OCI-LY1 (cell line): Measurements from ENCODE around the gene WSCD2.

Experiments
- H2AFZ ChIP-seq: fragments of 200-600 bp; sonication (generic), shearing (Covaris generic); 2 replicates; pipeline ENCODE4 v1.6.0; 2014; ENCODE audit warnings: antibody characterized with exemption, mild to moderate bottlenecking, low read length
- H3F3A ChIP-seq: fragments of 200-600 bp; sonication (generic), shearing (Covaris generic); 2 replicates; pipeline ENCODE4 v1.6.0; 2014; ENCODE audit warnings: mild to moderate bottlenecking, antibody characterized with exemption, low read length, moderate library complexity; ENCODE audit not compliant: insufficient read depth
- H3K27ac ChIP-seq: fragments of 200-600 bp; sonication (generic); 2 replicates; pipeline ENCODE4 v1.5.1; 2014; ENCODE audit warnings: low read length, mixed run types, mild to moderate bottlenecking, low read depth; ENCODE audit not compliant: poor library complexity, severe bottlenecking
- H3K27me3 ChIP-seq: fragments of 200-600 bp; sonication (generic); 2 replicates; pipeline ENCODE4 v1.6.0; 2014; ENCODE audit warnings: antibody characterized with exemption, mild to moderate bottlenecking, low read length, moderate library complexity; ENCODE audit not compliant: insufficient read depth
- H3K36me3 ChIP-seq: fragments of 200-600 bp; sonication (generic); 2 replicates; pipeline ENCODE4 v1.6.1; 2014; ENCODE audit warnings: mild to moderate bottlenecking, antibody characterized with exemption, low read length, moderate library complexity, mixed read lengths; ENCODE audit not compliant: insufficient read depth
- H3K4me1 ChIP-seq: fragments of 200-600 bp; sonication (generic); 2 replicates; pipeline ENCODE4 v1.5.1; 2014; ENCODE audit warnings: mild to moderate bottlenecking, low read length, moderate library complexity; ENCODE audit not compliant: insufficient read depth, severe bottlenecking
- H3K4me2 ChIP-seq: fragments of 200-600 bp; sonication (generic), shearing (Covaris generic); 2 replicates; pipeline ENCODE4 v1.6.1; 2014; ENCODE audit warnings: low read length
- H3K4me3 ChIP-seq: fragments of 200-600 bp; sonication (generic); 2 replicates; pipeline ENCODE4 v1.5.1; 2014; ENCODE audit warnings: low read length, low read depth, mild to moderate bottlenecking, mixed read lengths; ENCODE audit not compliant: poor library complexity, severe bottlenecking
- H3K79me2 ChIP-seq: fragments of 200-600 bp; shearing (Covaris generic); 2 replicates; pipeline ENCODE4 v1.6.1; 2016; ENCODE audit warnings: mixed run types, low read length, mixed read lengths; ENCODE audit not compliant: insufficient read depth
- H3K9ac ChIP-seq: fragments of 200-600 bp; sonication (generic), shearing (Covaris generic); 2 replicates; pipeline ENCODE4 v1.6.1; 2014; ENCODE audit warnings: mild to moderate bottlenecking, low read length, mixed read lengths
- H3K9me2 ChIP-seq: fragments of 200-600 bp; sonication (generic), shearing (Covaris generic); 2 replicates; pipeline ENCODE4 v1.6.1; 2014; ENCODE audit warnings: low read depth, mild to moderate bottlenecking, low read length, mixed read lengths
- H3K9me3 ChIP-seq: fragments of 200-600 bp; shearing (Covaris generic); 2 replicates; pipeline ENCODE4 v1.6.1; 2014; ENCODE audit warnings: low read length, mixed read lengths
- H4K20me1 ChIP-seq: fragments of 200-600 bp; sonication (generic), shearing (Covaris generic); 2 replicates; pipeline ENCODE4 v1.6.0; 2016; ENCODE audit warnings: mild to moderate bottlenecking, low read length; ENCODE audit not compliant: insufficient read depth
- CTCF ChIP-seq: fragments of 200-600 bp; sonication (generic), shearing (Covaris generic); IDR thresholded peaks from 2 replicates; pipeline ENCODE4 v1.5.1; 2017; ENCODE audit warnings: mild to moderate bottlenecking, antibody characterized with exemption, low read length, moderate library complexity, mixed read lengths
- EZH2 ChIP-seq: fragments of 200-600 bp; sonication (generic), shearing (Covaris generic); IDR thresholded peaks from 2 replicates; pipeline ENCODE4 v1.8.0; 2017; ENCODE audit warnings: borderline replicate concordance, mixed run types, mild to moderate bottlenecking, antibody characterized with exemption, low read length, moderate library complexity, mixed read lengths

The WSCD2 gene

GRCh38 chr12:108123402-108123801 lies 5.7 kb upstream of the WSCD2 start:
- no peak overlapping the region for H2AFZ ChIP-seq
- H3K79me2 ChIP-seq = no peaks in the 10 kb centered on the region
- H3K4me3 ChIP-seq = no peak overlapping the region
- no peak overlapping the region for H3K9ac ChIP-seq
- H3K36me3 ChIP-seq = no peaks in the 10 kb centered on the region
- no peaks in the 10 kb centered on the region for H3F3A ChIP-seq
- H3K9me3 ChIP-seq = no peaks in the 10 kb centered on the region
- H3K27ac ChIP-seq = no peak overlapping the region
- no peak for TF ChIP-seq EZH2
- no peak for TF ChIP-seq CTCF
- H4K20me1 ChIP-seq = no peaks in the 10 kb centered on the region
- no peak overlapping the region for H3K4me2 ChIP-seq
- no peaks in the 10 kb centered on the region for H3K27me3 ChIP-seq
- no peaks in the 10 kb centered on the region for H3K4me1 ChIP-seq
- no peaks in the 10 kb centered on the region for H3K9me2 ChIP-seq

DNA sequence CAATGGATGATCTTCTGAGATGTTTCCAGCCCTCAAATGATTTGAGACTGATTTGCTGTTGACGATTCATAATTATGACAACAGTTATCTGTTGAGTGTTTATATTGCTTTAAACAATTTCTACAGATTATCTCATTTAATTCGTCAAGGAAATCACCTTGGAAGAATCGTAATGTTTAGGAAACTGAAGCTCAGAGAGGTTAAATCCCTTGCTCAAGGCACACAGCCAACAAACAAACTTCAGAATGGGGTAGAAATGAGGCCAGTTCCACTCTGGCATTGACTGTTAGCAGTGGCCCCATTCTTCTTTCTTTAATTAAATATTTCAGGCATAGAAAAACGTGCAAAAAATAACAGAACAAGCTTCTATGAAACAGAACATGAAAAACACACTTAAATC lies 4.0 kb upstream of the WSCD2 start:
- Histone ChIP-seq H3K9ac (no peak overlapping the region), H3K27me3 (no peaks in the 10 kb centered on the region), H3K36me3 (no peaks in the 10 kb centered on the region), H3K4me3 (no peak overlapping the region), H3K4me2 (no peak overlapping the region), H3F3A (no peaks in the 10 kb centered on the region), H3K79me2 (no peaks in the 10 kb centered on the region), H3K27ac (no peak overlapping the region), H4K20me1 (no peaks in the 10 kb centered on the region), H2AFZ (no peak overlapping the region), H3K9me3 (no peaks in the 10 kb centered on the region), H3K4me1 (no peaks in the 10 kb centered on the region), H3K9me2 (no peaks in the 10 kb centered on the region)
- TF ChIP-seq EZH2 = no peak
- no peak for TF ChIP-seq CTCF

- no peak for TF ChIP-seq CTCF
- TF ChIP-seq EZH2 = no peak
- H3K9me2 ChIP-seq = no peaks in the 10 kb centered on the region
- H3F3A ChIP-seq = no peaks in the 10 kb centered on the region
- H3K27me3 ChIP-seq = no peaks in the 10 kb centered on the region
- no peak overlapping the region for H3K4me3 ChIP-seq
- H4K20me1 ChIP-seq = no peaks in the 10 kb centered on the region
- H3K4me2 ChIP-seq = no peak overlapping the region
- H2AFZ ChIP-seq = no peak overlapping the region
- no peak overlapping the region for H3K27ac ChIP-seq
- H3K9ac ChIP-seq = no peak overlapping the region
- no peaks in the 10 kb centered on the region for H3K79me2 ChIP-seq
- H3K4me1 ChIP-seq = no peaks in the 10 kb centered on the region
- no peaks in the 10 kb centered on the region for H3K36me3 ChIP-seq
- H3K9me3 ChIP-seq = no peaks in the 10 kb centered on the region
Observed at GRCh38 chr12:108126212-108126611, 2.9 kb upstream of the WSCD2 start.
